ENCODE data around the gene GPR31.
"Not testable (repeated sequence)": the region's sequence is repeated elsewhere in the genome, so short reads cannot be mapped to it uniquely, and the experiment has no call there.

The GPR31 gene

GRCh38 chr6:167157863-167158262 is at the start of gene GPR31:
TSS of gene GPR31 (minus strand) at chr6:167157980. CDS start at chr6:167157831, 149 bp downstream.
- no peak for DNase-seq

DNA sequence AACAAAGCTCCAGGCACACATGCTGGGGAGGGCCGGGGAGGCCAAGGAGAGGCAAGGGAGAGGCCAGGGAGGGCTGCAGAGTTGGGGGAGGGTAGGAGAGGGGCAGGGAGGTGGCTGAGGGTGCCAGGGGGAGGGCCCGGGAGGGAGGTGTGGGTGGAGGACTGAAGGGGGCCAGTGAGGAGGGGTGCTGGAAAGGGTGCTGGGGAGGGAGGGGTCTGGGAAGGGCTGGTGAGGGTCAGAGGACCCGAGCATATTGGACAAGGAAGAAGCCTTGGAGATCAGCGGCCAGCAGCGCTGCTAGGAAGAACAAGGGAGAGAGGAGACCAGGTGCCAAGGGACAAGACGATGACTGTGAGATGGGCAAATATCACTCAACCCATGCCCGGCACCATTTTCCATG is 49.7 kb upstream of the GPR31 start:
- no peak for DNase-seq

- DNase-seq, result not testable (repeated sequence)
Observed at GRCh38 chr6:167205316-167205715, 47.5 kb upstream of the GPR31 start.

- not testable (repeated sequence) for DNase-seq
Observed at GRCh38 chr6:167204059-167204348, 46.2 kb upstream of the GPR31 start.

DNA sequence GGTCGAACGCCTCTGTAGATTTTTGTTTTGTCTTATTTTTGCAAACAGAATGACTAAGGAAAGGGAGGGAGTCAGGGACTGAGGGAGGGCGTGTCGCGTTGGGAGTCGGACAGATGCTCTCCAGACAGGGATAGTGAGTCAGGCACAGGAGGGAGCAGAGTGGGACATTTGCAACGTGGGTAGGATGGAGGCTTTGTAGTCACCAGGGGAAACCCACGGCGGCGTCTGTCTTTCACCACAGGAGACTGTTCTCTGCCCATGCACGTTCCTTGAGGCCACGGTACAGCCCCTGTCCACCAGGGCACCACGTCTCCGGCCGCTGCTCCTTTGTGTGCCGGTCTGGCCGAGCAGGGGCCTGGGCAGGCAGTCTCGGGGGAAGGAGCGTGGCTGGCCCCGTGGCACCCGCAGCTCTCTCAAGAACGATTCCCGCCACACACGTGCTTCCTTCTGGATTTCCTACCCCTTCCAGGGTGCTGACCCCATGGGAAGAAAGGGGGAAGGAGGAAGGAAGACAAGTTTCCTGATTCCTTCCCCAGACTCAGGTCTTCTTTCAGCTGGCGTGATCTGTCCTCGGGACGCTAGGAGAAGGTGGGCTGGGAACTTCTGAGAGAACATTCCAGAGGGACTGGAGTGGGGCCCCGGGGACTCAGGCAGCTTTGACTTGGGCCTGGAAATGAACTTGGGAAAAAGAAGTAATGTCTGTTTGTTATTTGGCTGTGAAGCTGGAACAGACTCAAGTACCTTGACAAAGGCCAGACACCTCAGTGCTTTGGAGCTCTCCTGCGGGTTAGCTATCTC is 45.7 kb upstream of the GPR31 start:
- DNase-seq, result not testable (repeated sequence)

GRCh38 chr6:167202613-167203012 is 44.8 kb upstream of the GPR31 start:
- DNase-seq, result not testable (repeated sequence)

- DNase-seq, result no peak
Observed at GRCh38 chr6:167200806-167201205, 43.0 kb upstream of the GPR31 start.

DNA sequence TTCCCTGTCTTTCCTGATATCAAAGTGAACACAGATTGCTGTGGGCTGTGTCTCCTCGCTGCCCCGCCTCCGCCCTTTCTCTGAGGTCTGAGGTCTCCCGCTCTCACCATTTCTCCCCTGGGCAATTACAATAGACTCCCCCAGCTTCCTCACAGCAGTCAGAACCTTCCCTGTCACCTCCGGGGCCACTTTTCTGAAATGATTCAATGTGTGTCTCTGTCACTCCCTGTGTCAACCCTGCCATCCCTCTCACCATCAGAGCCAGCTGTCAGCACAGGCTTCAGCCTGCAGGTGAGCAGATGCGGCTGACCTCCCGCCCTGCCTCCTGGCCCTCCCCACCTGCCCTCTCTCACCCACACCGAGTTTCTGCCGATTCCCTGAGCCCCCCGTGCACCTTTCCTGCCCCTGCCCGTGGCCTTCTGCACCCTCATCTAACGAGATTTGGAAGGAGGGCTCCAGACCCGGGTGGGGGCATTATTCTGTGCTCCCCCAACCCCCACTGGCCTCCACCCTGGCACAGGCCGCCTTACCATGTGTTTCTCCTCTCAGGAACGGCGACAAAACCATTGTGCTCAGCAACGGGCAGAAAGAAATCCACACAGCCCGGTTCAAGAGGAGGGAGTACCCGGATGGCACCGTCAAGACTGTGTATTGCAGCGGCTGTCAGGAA is 38.3 kb upstream of the GPR31 start:
- not testable (repeated sequence) for DNase-seq

GRCh38 chr6:167193515-167194125 is 35.8 kb upstream of the GPR31 start:
- DNase-seq, result not testable (repeated sequence)

GRCh38 chr6:167191043-167191583 is 33.3 kb upstream of the GPR31 start:
- not testable (repeated sequence) for DNase-seq

- peak in 1 of 2 experiments; percentile 4 for DNase-seq
Observed at GRCh38 chr6:167187275-167187674, 29.5 kb upstream of the GPR31 start.

GRCh38 chr6:167185101-167185500 is 27.3 kb upstream of the GPR31 start:
- DNase-seq, result not testable (repeated sequence)

GRCh38 chr6:167182913-167183314 is 25.1 kb upstream of the GPR31 start:
- not testable (repeated sequence) for DNase-seq

DNA sequence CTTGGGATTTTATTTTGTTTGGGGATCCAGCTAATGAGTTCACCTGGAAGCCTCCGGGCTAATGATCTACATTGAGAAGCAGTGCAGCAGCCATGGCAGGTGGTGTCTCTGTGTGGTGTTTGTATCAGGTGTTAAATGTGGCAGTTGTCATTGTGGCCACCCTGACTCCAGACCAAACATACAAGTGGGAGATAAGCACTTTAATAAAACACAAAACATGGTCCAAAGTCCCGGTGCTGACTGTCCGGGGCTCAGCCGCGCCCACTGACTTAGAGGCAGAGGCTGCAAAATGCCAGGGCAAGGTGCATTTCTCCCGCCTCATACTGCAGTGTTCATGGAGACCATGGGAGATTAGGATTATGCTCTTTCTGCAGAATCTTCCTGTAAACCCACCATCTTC is 23.6 kb upstream of the GPR31 start:
- not testable (repeated sequence) for DNase-seq

DNA sequence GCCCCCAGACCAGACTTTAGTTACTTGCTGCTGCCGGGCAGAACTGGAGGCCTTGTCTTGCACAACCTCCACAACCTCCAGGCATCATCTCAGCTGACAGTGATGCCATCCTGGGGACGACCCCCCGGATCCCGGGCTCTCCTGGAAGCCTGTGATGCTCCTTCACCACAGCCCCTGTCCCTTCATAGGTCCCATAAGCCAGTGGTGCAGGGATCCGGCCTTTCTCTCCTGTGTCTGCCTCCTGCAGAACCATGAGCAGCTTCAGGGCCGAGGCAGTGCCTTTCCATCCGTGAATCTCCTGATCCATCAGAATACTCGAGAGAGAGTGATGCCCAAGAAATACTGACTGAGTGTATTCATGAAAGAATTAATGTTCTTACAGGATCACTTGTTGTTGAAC is 22.3 kb upstream of the GPR31 start:
- DNase-seq, result not testable (repeated sequence)

DNA sequence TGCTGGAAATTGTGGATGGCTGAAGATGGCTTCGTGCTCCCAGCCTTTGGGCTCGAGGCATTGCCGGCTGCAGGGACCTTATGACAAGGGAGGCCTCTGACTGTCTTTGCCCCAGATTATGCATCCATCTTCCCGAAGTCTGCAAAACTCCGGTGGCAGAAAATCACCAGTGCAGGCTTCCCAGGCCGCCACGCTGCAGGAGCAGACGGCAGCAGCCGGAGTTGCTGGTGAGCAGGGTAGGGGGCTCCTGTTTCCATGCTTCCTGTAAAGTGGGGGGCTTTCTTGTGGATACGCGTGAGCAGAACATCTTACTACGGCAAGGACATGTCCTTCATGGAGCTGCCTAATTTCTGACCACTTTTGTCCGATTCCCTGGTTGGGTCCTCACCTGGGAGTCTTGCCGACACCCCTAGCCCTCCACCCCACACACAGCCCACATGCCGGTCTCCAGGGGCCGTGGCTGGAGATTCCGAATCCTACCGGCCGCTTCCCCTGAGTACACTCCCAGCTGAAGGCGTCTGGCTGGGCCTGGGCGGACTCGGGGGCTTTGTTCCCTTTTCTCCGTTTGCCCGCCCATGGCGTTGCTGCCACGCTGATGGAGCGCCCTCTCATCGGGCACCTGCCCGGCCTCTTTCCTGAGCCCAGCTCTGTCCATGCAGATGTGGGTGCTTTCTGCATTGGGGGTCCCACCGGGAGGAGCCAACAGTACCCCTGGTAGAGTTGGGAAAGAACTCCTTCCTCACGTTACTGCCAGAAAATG is 21.3 kb upstream of the GPR31 start:
- DNase-seq, result not testable (repeated sequence)

DNA sequence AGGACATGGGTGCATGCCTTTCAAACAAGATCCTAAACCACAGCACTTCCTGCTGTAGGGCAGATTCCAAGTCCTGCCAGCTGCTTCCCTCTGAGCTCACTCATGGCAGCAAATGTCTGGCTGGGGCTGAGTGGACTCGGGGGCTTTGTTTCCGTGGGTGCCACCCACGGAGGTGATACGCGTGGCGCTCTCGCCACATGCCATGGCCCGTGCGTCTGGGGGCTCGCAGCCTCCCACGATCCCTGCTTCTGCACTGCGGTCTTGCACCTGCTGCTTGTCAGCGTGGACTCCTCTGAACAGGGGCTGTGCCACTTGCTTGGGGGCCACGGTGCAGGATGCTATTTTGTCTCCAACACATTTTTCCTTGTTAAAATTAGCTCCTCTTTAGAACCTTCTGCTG is 19.5 kb upstream of the GPR31 start:
- not testable (repeated sequence) for DNase-seq

GRCh38 chr6:167172011-167172410 is 14.2 kb upstream of the GPR31 start:
- DNase-seq, result not testable (repeated sequence)

- DNase-seq, result not testable (repeated sequence)
Observed at GRCh38 chr6:167171300-167171699, 13.5 kb upstream of the GPR31 start.

DNA sequence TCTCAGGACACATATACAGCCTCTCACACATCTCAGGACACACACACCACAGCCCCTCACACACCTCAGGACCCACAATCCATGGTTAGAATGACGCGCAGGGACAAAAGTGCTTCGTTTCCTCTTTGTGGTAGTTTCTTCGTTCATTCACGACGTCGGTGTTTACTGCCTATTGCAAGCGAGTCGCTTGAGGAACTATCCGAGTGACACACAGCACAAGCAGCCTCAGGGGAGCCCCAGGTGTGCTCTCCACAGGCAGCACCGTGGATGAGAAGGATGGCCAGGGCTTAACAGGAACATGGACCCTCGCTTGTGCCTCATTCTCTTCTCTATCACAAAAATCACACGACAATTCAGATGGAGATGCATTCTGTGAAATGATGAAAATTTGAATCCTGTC is 12.1 kb upstream of the GPR31 start:
- DNase-seq, result not testable (repeated sequence)

DNA sequence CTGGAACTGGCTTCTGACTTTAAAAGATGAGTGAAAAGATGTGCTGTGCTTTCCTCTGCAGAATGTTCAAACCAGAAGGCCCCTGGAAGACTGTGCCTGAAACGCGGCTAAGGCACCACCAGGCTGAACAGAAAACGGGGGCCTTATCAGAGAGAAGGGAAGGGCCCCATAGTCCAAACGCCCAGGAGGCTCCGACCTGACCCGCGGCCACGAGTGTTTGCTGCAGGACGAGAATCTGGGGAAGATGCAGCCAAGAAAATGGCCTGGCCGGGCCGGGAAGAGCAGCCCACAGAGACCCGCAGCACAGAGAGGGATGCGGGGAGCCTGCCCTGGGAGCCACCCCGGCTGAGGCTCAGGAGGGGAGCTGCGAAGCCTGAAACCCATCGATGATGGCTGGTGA is 10.5 kb upstream of the GPR31 start:
- DNase-seq, result not testable (repeated sequence)

GRCh38 chr6:167167699-167168098 is 9.9 kb upstream of the GPR31 start:
- not testable (repeated sequence) for DNase-seq
